Measurements from ENCODE around the gene ROCK2. TPM values are rescaled to one million over a fixed set of nuclear protein-coding genes. Genes with fewer than 3 reads are reported as not detected.
A peak's percentile ranks its signal among the peaks of the same experiment; 100 is the strongest.

ROCK2 gene
- polyA plus RNA-seq, 3 donors from 2014 or later = 3.1 to 15.1 (median 5.1) TPM

GRCh38 chr2:11304476-11304875, 40.0 kb downstream of the ROCK2 start:
- H3K9me3 Mint-ChIP-seq = no peaks in the 10 kb centered on the region

DNA sequence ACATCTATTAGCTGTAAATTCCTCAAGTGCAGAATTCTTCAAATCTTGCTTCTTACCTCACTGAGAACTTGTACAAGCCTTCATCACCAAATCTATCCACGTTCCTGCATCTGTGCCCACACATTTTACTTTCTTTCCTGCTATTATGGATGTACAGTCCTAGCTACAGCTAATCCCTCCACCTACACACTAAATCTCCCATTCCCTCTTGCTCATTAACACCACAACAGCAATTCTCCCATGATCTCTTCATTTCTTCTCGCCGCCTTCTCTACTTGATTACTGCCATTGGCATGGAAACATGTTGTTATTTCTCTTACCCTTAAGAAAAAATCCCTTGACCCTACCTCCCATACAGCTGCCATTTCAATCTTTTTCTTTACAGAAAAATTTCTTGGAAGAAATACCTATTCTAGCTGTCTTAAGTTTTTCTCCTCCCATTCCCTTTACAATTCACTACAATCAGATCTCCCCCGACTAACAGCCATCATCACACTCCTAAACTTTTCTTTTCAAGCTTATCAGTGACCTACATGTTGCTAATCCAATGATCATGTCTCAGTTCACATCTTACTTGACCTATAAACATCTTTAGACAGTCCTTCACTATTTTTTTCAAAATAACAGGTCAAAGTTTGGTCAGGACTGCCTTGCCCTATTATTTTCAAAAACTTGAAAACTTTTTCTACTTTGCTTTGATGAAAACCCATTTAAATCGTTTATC, 41.0 kb downstream of the ROCK2 start:
- DNase-seq = no peak
- Mint-ChIP-seq H3K4me3 (no peak overlapping the region), H3K27ac (no peak overlapping the region), H3K27me3 (ENCODE audit: low read depth in 3 of 3) (no peaks in the 10 kb centered on the region), H3K36me3 (no peaks in the 10 kb centered on the region), H3K9me3 (no peaks in the 10 kb centered on the region), H3K4me1 (peaks cover 22 to 25% of the 10 kb centered on the region in 2 donors)

More at GRCh38 chr2:11304476-11304875, 40.0 kb downstream of the ROCK2 start:
- peaks cover 22 to 27% of the 10 kb centered on the region in 2 donors for H3K4me1 Mint-ChIP-seq
- H3K4me3 Mint-ChIP-seq = no peak overlapping the region
- no peaks in the 10 kb centered on the region for H3K27me3 Mint-ChIP-seq (ENCODE audit: low read depth in 3 of 3)
- no peaks in the 10 kb centered on the region for H3K36me3 Mint-ChIP-seq
- no peak for DNase-seq
- H3K27ac Mint-ChIP-seq = no peak overlapping the region

DNA sequence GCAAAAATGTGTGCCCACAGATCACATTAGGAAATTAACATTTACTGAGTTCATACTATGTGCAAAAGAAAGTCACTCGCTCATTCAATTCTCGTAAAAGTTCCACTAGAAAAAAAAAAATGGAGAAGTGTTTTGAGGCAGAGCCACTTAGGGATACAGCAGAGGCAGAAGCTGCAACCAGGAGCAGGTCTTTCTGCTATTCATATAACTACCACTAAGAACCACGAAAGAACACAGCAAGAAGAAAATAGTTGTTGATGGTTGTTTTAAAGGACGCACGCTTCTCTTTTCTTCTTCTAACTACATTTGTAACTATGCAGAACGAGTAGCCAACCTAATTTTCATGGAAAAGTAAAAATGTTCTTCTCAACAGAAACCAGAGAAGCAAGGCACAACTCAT, 45.0 kb downstream of the ROCK2 start:
- DNase-seq = no peak
- Mint-ChIP-seq H3K27ac (no peak overlapping the region), H3K27me3 (ENCODE audit: low read depth in 3 of 3) (peaks cover 0 to 7% (median 4%) of the 10 kb centered on the region in 3 donors), H3K4me1 (peaks cover 13 to 34% of the 10 kb centered on the region in 2 donors), H3K36me3 (no peaks in the 10 kb centered on the region), H3K9me3 (no peaks in the 10 kb centered on the region), H3K4me3 (no peak overlapping the region)

GRCh38 chr2:11298592-11298991, 45.8 kb downstream of the ROCK2 start:
- no peak overlapping the region for H3K27ac Mint-ChIP-seq
- peaks cover 0 to 7% (median 4%) of the 10 kb centered on the region in 3 donors for H3K27me3 Mint-ChIP-seq (ENCODE audit: low read depth in 3 of 3)
- H3K4me1 Mint-ChIP-seq = peaks cover 15 to 36% of the 10 kb centered on the region in 2 donors
- DNase-seq = no peak
- H3K9me3 Mint-ChIP-seq = no peaks in the 10 kb centered on the region
- no peaks in the 10 kb centered on the region for H3K36me3 Mint-ChIP-seq
- H3K4me3 Mint-ChIP-seq = no peak overlapping the region

GRCh38 chr2:11296401-11296800, 48.0 kb downstream of the ROCK2 start:
- H3K4me1 Mint-ChIP-seq = peaks cover 24 to 57% of the 10 kb centered on the region in 2 donors
- no peaks in the 10 kb centered on the region for H3K9me3 Mint-ChIP-seq
- no peak overlapping the region for H3K4me3 Mint-ChIP-seq
- no peak for DNase-seq
- peaks cover 0 to 7% (median 4%) of the 10 kb centered on the region in 3 donors for H3K27me3 Mint-ChIP-seq (ENCODE audit: low read depth in 3 of 3)
- no peaks in the 10 kb centered on the region for H3K36me3 Mint-ChIP-seq
- peak overlapping the region in 1 of 6 donors; percentile 44 for H3K27ac Mint-ChIP-seq

- no peaks in the 10 kb centered on the region for H3K36me3 Mint-ChIP-seq
- H3K27me3 Mint-ChIP-seq (ENCODE audit: low read depth in 3 of 3) = peaks cover 0 to 7% (median 4%) of the 10 kb centered on the region in 3 donors
- peak overlapping the region in 1 of 5 donors; percentile 5 for H3K4me3 Mint-ChIP-seq
- H3K9me3 Mint-ChIP-seq = no peaks in the 10 kb centered on the region
- peaks cover 28 to 76% of the 10 kb centered on the region in 2 donors for H3K4me1 Mint-ChIP-seq
- peak overlapping the region in 5 of 6 donors; percentile 32 to 80 (median 63) for H3K27ac Mint-ChIP-seq
- no peak for DNase-seq
Measured at GRCh38 chr2:11292464-11293255, 51.8 kb downstream of the ROCK2 start.

DNA sequence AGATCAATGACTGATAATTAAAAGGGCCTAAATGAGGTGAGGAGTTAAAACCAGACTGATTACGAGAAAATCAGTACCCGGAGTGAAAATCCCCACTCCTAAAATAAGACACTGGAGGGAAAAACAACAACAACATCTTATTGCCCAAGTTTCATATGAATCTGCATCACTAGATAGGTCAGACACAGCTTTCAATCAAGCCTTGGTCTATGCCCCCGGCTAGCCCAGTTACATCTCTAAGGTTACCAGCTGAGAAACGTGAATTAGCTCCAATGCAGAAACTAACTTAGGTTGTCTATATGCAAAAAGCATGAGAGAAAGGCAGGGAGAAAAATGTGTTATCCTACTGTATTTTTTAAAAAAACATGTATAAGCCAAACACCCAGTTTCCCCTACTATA, 53.7 kb downstream of the ROCK2 start:
- H3K27me3 Mint-ChIP-seq (ENCODE audit: low read depth in 3 of 3) = peaks cover 0 to 6% (median 3%) of the 10 kb centered on the region in 3 donors
- H3K27ac Mint-ChIP-seq = peak overlapping the region in 1 of 6 donors; percentile 11
- no peaks in the 10 kb centered on the region for H3K9me3 Mint-ChIP-seq
- peaks cover 26 to 62% of the 10 kb centered on the region in 2 donors for H3K4me1 Mint-ChIP-seq
- peaks cover 0 to 2% (median 2%) of the 10 kb centered on the region in 3 donors for H3K36me3 Mint-ChIP-seq
- DNase-seq = no peak
- no peak overlapping the region for H3K4me3 Mint-ChIP-seq

DNA sequence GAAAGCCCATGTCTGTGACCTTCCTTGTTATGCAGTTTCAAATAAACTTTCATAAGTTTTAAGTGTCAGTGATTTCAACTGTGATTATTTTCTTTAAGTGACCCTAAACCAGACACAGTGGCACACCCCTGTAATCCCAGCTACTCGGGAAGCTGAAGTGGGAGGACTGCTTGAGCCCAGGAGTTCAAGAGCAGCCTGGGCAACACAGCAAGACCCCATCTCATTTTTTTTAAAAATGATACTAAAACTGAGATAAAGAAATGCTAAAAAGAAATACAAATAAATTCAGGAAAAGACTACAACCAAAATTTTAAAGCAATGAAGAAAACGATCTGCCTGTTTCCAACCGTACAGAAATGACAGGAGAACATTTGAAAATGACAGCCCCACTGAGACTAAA, 54.2 kb downstream of the ROCK2 start:
- DNase-seq = no peak
- peaks cover 22 to 57% of the 10 kb centered on the region in 2 donors for H3K4me1 Mint-ChIP-seq
- no peak overlapping the region for H3K4me3 Mint-ChIP-seq
- peaks cover 0 to 1% (median 0%) of the 10 kb centered on the region in 3 donors for H3K27me3 Mint-ChIP-seq (ENCODE audit: low read depth in 3 of 3)
- no peaks in the 10 kb centered on the region for H3K9me3 Mint-ChIP-seq
- H3K36me3 Mint-ChIP-seq = peaks cover 0 to 7% (median 7%) of the 10 kb centered on the region in 3 donors
- H3K27ac Mint-ChIP-seq = peak overlapping the region in 1 of 6 donors; percentile 11

GRCh38 chr2:11288431-11288830, 56.0 kb downstream of the ROCK2 start:
- Mint-ChIP-seq H3K27ac (peak overlapping the region in 1 of 6 donors; percentile 9), H3K9me3 (peaks cover 0 to 4% (median 0%) of the 10 kb centered on the region in 6 donors), H3K4me3 (no peak overlapping the region), H3K4me1 (peaks cover 16 to 50% of the 10 kb centered on the region in 2 donors), H3K27me3 (ENCODE audit: low read depth in 3 of 3) (no peaks in the 10 kb centered on the region), H3K36me3 (peaks cover 15 to 24% (median 24%) of the 10 kb centered on the region in 3 donors)
- no peak for DNase-seq

DNA sequence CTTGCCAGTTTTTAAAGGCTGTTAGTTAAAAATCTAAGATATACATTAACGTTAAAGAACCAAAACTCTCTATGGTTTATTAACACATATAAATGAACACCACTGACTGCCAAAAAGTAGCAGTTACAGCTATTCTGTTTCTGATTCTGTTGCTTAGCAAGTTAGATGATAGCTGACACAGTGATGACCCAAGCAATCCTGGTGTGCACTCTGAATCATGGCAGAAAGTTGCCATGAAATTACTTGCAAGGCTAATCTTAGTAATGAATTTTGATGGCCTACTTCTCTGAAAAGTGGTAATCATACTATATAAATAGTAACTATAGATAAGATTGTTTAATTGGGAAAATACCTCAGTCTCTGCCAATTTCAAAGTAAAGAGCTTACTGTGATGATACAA, 57.7 kb downstream of the ROCK2 start:
- Mint-ChIP-seq H3K9me3 (peaks cover 0 to 4% (median 0%) of the 10 kb centered on the region in 6 donors), H3K27ac (no peak overlapping the region), H3K4me3 (no peak overlapping the region), H3K4me1 (peaks cover 11 to 36% of the 10 kb centered on the region in 2 donors), H3K27me3 (ENCODE audit: low read depth in 3 of 3) (no peaks in the 10 kb centered on the region), H3K36me3 (peaks cover 25 to 36% (median 35%) of the 10 kb centered on the region in 3 donors)
- DNase-seq = no peak

GRCh38 chr2:11286323-11286722, 58.1 kb downstream of the ROCK2 start:
- no peaks in the 10 kb centered on the region for H3K27me3 Mint-ChIP-seq (ENCODE audit: low read depth in 3 of 3)
- H3K4me3 Mint-ChIP-seq = no peak overlapping the region
- no peak for DNase-seq
- peaks cover 29 to 39% (median 39%) of the 10 kb centered on the region in 3 donors for H3K36me3 Mint-ChIP-seq
- peaks cover 0 to 4% (median 0%) of the 10 kb centered on the region in 6 donors for H3K9me3 Mint-ChIP-seq
- H3K4me1 Mint-ChIP-seq = peaks cover 11 to 36% of the 10 kb centered on the region in 2 donors
- peak overlapping the region in 1 of 6 donors; percentile 55 for H3K27ac Mint-ChIP-seq

DNA sequence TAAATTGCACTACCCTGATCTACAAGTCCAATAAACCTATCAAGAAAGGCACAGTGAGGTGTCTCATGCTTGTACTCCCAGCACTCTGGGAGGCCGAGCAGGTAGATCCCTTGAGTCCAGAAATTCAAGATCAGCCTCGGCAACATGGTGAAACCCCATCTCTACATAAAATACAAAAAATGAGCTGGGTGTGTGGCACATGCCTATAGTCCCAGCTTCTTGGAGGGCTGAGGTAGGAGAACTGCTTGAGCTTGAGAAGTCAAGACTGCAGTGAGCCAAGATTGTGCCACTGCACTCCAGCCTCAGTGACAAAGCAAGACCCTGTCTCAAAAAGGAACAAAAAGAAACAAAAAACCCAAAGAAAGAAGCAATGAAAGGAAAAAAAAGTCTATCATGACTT, 58.9 kb downstream of the ROCK2 start:
- Mint-ChIP-seq H3K9me3 (peaks cover 0 to 4% (median 0%) of the 10 kb centered on the region in 6 donors), H3K27me3 (ENCODE audit: low read depth in 3 of 3) (no peaks in the 10 kb centered on the region), H3K36me3 (peaks cover 29 to 39% (median 39%) of the 10 kb centered on the region in 3 donors), H3K4me1 (peaks cover 12 to 33% of the 10 kb centered on the region in 2 donors), H3K4me3 (no peak overlapping the region), H3K27ac (peak overlapping the region in 2 of 6 donors; percentile 25 to 71)
- DNase-seq = no peak

DNA sequence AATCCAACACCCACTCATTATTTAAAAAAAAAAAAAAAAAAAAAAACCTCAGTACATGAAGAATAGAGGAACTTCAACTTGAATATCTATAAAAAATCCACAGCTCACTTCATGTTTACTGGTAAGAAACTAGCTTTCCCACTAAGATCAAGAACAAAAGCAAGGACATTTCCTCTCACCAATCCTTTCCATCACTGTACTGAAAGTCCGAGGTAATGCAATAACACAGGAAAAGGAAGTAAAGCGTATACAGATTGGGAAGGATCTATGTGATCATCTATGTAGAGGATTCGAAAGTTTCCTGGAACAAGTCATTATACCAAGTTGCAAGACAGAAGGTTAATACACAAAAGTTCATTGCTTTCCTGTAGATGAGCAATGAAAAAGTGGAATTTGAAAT, 63.2 kb downstream of the ROCK2 start:
- Mint-ChIP-seq H3K4me3 (no peak overlapping the region), H3K4me1 (peaks cover 5 to 28% of the 10 kb centered on the region in 2 donors), H3K27me3 (ENCODE audit: low read depth in 3 of 3) (no peaks in the 10 kb centered on the region), H3K27ac (no peak overlapping the region), H3K36me3 (peaks cover 33 to 51% (median 49%) of the 10 kb centered on the region in 3 donors), H3K9me3 (peaks cover 0 to 4% (median 0%) of the 10 kb centered on the region in 6 donors)
- no peak for DNase-seq

DNA sequence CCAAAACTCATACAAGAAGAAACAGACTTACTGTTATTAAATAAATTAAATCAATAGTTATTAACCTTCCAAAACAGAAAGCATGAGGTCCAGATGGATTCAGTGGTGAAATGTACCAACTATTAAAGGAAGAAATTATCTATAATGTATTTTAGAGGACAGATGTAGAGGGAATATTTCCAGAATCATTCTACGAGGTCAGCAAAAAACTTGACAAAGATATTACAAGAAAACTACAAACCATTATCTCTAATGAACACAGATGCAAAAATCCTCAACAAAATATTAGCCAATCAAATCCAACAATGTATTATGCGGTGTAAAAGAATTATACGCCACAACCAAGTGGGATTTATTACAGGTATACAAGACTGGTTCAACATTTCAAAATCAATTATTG, 63.7 kb downstream of the ROCK2 start:
- Mint-ChIP-seq H3K9me3 (peaks cover 0 to 4% (median 0%) of the 10 kb centered on the region in 6 donors), H3K4me3 (no peak overlapping the region), H3K27ac (no peak overlapping the region), H3K27me3 (ENCODE audit: low read depth in 3 of 3) (no peaks in the 10 kb centered on the region), H3K4me1 (peaks cover 5 to 32% of the 10 kb centered on the region in 2 donors), H3K36me3 (peaks cover 33 to 49% (median 46%) of the 10 kb centered on the region in 3 donors)
- DNase-seq = no peak
